ENCODE data around the gene PRKCG. TPM values are rescaled to one million over a fixed set of nuclear protein-coding genes. Genes with fewer than 3 reads are reported as not detected.
"Not testable (repeated sequence)": the region's sequence is repeated elsewhere in the genome, so short reads cannot be mapped to it uniquely, and the experiment has no call there.

The PRKCG gene
- total and polyA plus RNA-seq, 12 donors: not detected

DNA sequence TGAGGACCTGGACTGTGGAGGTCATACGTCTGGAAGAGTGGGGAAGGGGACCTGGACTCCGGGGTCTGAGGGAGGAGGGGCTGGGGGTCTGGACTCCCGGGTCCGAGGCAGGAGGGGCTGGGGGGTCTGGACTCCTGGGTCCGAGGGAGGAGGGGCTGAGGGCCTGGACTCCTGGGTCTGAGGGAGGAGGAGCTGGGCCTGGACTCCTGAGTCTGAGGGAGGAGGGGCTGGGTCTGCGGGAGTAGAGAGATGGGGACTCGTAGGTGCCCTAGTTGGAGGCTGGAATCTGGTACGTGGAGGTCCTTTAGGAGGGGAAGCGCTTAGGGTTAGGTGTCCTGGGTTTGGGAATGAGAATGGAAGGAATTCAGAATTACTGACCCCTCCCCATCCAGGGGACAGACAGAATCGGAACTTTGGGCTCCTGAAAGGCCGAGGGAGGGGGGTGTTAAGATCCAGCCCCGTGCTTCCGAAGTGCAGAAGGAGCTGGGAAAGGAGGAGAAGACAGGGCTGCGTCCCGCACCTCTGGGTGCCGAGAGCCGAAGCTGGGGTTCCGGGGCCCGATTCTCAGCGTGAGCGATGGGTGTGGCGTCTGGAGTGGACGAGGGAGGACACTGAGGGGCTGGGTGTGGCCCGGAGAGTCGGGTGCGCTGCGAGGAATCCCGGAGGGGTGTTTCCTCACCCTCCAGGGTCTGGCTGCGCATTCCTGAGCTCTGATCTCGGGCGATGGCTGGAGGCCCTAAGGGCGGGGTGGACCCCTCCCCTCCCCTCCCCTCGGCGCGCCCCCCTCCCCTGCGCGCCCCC, 13.7 kb upstream of the PRKCG start:
- intact Hi-C loops (cut with DNase I): no loop called here
- H3K27ac ChIP-seq: peak overlapping the region in 4 of 5 donors; percentile 46 to 86 (median 73)
- no peaks in the 10 kb centered on the region for H3K27me3 ChIP-seq
- 0 to 2% (median 1%) methylated on average over 13 to 35 of the region's 37 CpGs for WGBS, 4 donors
- H3K36me3 ChIP-seq (replicated peaks in 1 of 2): peaks cover 0 to under 1% of the 10 kb centered on the region in 2 donors
- H3K9me3 ChIP-seq (replicated peaks in 1 of 3): no peaks in the 10 kb centered on the region
- TF ChIP-seq POLR2A (IDR thresholded peaks at IDR 0.05): no peak
- TF ChIP-seq, protein P1, sequence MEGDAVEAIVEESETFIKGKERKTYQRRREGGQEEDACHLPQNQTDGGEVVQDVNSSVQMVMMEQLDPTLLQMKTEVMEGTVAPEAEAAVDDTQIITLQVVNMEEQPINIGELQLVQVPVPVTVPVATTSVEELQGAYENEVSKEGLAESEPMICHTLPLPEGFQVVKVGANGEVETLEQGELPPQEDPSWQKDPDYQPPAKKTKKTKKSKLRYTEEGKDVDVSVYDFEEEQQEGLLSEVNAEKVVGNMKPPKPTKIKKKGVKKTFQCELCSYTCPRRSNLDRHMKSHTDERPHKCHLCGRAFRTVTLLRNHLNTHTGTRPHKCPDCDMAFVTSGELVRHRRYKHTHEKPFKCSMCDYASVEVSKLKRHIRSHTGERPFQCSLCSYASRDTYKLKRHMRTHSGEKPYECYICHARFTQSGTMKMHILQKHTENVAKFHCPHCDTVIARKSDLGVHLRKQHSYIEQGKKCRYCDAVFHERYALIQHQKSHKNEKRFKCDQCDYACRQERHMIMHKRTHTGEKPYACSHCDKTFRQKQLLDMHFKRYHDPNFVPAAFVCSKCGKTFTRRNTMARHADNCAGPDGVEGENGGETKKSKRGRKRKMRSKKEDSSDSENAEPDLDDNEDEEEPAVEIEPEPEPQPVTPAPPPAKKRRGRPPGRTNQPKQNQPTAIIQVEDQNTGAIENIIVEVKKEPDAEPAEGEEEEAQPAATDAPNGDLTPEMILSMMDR (IDR thresholded peaks at IDR 0.05): no peak
- peak overlapping the region in 3 of 4 donors; percentile 40 to 75 (median 41) for H3K4me3 ChIP-seq
- peak; percentile 34 to 66 (median 41) for DNase-seq
- peaks cover 8 to 23% of the 10 kb centered on the region in 2 donors for H3K4me1 ChIP-seq (replicated peaks in 1 of 2)

GRCh38 chr19:53868892-53869804, 12.8 kb upstream of the PRKCG start:
- H3K9me3 ChIP-seq (replicated peaks in 1 of 3): no peaks in the 10 kb centered on the region
- TF ChIP-seq, protein P1 (IDR thresholded peaks at IDR 0.05): peak in 5 of 6 experiments; percentile 27 to 67 (median 50)
- peak; percentile 9 to 16 for TF ChIP-seq POLR2A (IDR thresholded peaks at IDR 0.05)
- peak; percentile 81 to 92 (median 87) for DNase-seq
- peaks cover 8 to 23% of the 10 kb centered on the region in 2 donors for H3K4me1 ChIP-seq (replicated peaks in 1 of 2)
- intact Hi-C loops (cut with DNase I): no loop called here
- H3K36me3 ChIP-seq (replicated peaks in 1 of 2): peaks cover 0 to 9% of the 10 kb centered on the region in 2 donors
- H3K27ac ChIP-seq: peak overlapping the region in 4 of 5 donors; percentile 57 to 86 (median 73)
- H3K27me3 ChIP-seq: no peaks in the 10 kb centered on the region
- WGBS, 4 donors: 0 to 1% (median 0%) methylated on average over 6 to 75 of the region's 75 CpGs
- H3K4me3 ChIP-seq: peak overlapping the region; percentile 41 to 75 (median 50)

- H3K9me3 ChIP-seq (replicated peaks in 1 of 3); H3K27me3 ChIP-seq; DNase-seq; intact Hi-C loops (cut with DNase I): not testable (repeated sequence)
- WGBS, 4 donors: 0 to 17% (median 3%) methylated on average over 1 to 24 of the region's 24 CpGs
- Histone ChIP-seq H3K36me3 (replicated peaks in 1 of 2) (peaks cover 0 to 13% of the 10 kb centered on the region in 2 donors), H3K27ac (peak overlapping the region in 4 of 5 donors; percentile 57 to 86 (median 73)), H3K4me1 (replicated peaks in 1 of 2) (peaks cover 8 to 23% of the 10 kb centered on the region in 2 donors), H3K4me3 (peak overlapping the region; percentile 41 to 75 (median 50))
Measured at GRCh38 chr19:53869805-53870484, 12.1 kb upstream of the PRKCG start.

GRCh38 chr19:53870485-53870844, 11.5 kb upstream of the PRKCG start:
- Histone ChIP-seq H3K36me3 (replicated peaks in 1 of 2) (peaks cover 0 to 13% of the 10 kb centered on the region in 2 donors), H3K4me1 (replicated peaks in 1 of 2) (peaks cover 8 to 23% of the 10 kb centered on the region in 2 donors), H3K9me3 (replicated peaks in 1 of 3) (no peaks in the 10 kb centered on the region), H3K27me3 (no peaks in the 10 kb centered on the region), H3K27ac (peak overlapping the region in 3 of 5 donors; percentile 47 to 86 (median 57)), H3K4me3 (peak overlapping the region in 1 of 4 donors; percentile 75)
- DNase-seq: peak in 4 of 7 donors; percentile 37 to 53 (median 46)
- intact Hi-C loops (cut with DNase I): no loop called here
- 17 to 43% (median 35%) methylated on average over 5 of the region's 5 CpGs for WGBS, 4 donors
- no peak for TF ChIP-seq POLR2A (IDR thresholded peaks at IDR 0.05)
- TF ChIP-seq, protein P1 (IDR thresholded peaks at IDR 0.05): no peak
